Measurements from ENCODE around the gene TBC1D12.
"Not testable (repeated sequence)": the region's sequence is repeated elsewhere in the genome, so short reads cannot be mapped to it uniquely, and the experiment has no call there.

TBC1D12 gene

GRCh38 chr10:94461503-94461902 lies 59.2 kb downstream of the TBC1D12 start:
- DNase-seq, result no peak

- no peak for DNase-seq
Observed at GRCh38 chr10:94462130-94462529, 59.8 kb downstream of the TBC1D12 start.

- no peak for DNase-seq
Observed at GRCh38 chr10:94465684-94466083, 63.3 kb downstream of the TBC1D12 start.

GRCh38 chr10:94481410-94481809 lies 79.1 kb downstream of the TBC1D12 start:
- DNase-seq, result no peak

GRCh38 chr10:94483970-94484369 lies 81.6 kb downstream of the TBC1D12 start:
- DNase-seq, result no peak

GRCh38 chr10:94485094-94485493 lies 82.8 kb downstream of the TBC1D12 start:
- DNase-seq, result no peak

- no peak for DNase-seq
Observed at GRCh38 chr10:94487575-94487974, 85.2 kb downstream of the TBC1D12 start.

- no peak for DNase-seq
Observed at GRCh38 chr10:94489107-94489506, 86.8 kb downstream of the TBC1D12 start.

- no peak for DNase-seq
Observed at GRCh38 chr10:94489976-94490788, 87.8 kb downstream of the TBC1D12 start.

- DNase-seq, result no peak
Observed at GRCh38 chr10:94490789-94491039, 88.4 kb downstream of the TBC1D12 start.

- DNase-seq, result no peak
Observed at GRCh38 chr10:94493463-94493862, 91.1 kb downstream of the TBC1D12 start.

- peak; percentile 32 for DNase-seq
Observed at GRCh38 chr10:94496010-94496409, 93.7 kb downstream of the TBC1D12 start.

- DNase-seq, result no peak
Observed at GRCh38 chr10:94496646-94497045, 94.3 kb downstream of the TBC1D12 start.

- DNase-seq, result peak; percentile 14
Observed at GRCh38 chr10:94500063-94500462, 97.7 kb downstream of the TBC1D12 start.

- DNase-seq, result no peak
Observed at GRCh38 chr10:94521276-94522250, 119.2 kb downstream of the TBC1D12 start.

GRCh38 chr10:94524146-94524545 lies 121.8 kb downstream of the TBC1D12 start:
- peak; percentile 49 for DNase-seq

GRCh38 chr10:94524711-94525110 lies 122.4 kb downstream of the TBC1D12 start:
- DNase-seq, result no peak

- not testable (repeated sequence) for DNase-seq
Observed at GRCh38 chr10:94531550-94531949, 129.2 kb downstream of the TBC1D12 start.

- no peak for DNase-seq
Observed at GRCh38 chr10:94533027-94533426, 130.7 kb downstream of the TBC1D12 start.

- DNase-seq, result not testable (repeated sequence)
Observed at GRCh38 chr10:94542282-94542681, 139.9 kb downstream of the TBC1D12 start.

- DNase-seq, result peak; percentile 88
Observed at GRCh38 chr10:94545391-94546048, 143.2 kb downstream of the TBC1D12 start, which contains the start of gene HELLS. HELLS (plus strand) TSS chr10:94545788; CDS start chr10:94545922, 134 bp downstream.

GRCh38 chr10:94546049-94546900 lies 143.9 kb downstream of the TBC1D12 start:
- DNase-seq, result peak; percentile 39

- DNase-seq, result peak; percentile 30
Observed at GRCh38 chr10:94546901-94547185, 144.5 kb downstream of the TBC1D12 start.

All from EL (cell line).